GM23338 (cell line): ENCODE results near the gene SYNE2.

Experiments used
- CREB1 ChIP-seq: fragments of 250-450 bp; sonication (Bioruptor Pico); IDR thresholded peaks from 2 replicates; pipeline ENCODE4 v1.5.0; 2020; ENCODE audit warnings: low read depth, mild to moderate bottlenecking, moderate library complexity
- EZH2 ChIP-seq: fragments of 200-600 bp; sonication (generic); IDR thresholded peaks from one replicate; pipeline ENCODE4 v1.8.0; 2017; ENCODE audit warnings: antibody characterized with exemption, mild to moderate bottlenecking, low read depth; ENCODE audit not compliant: unreplicated experiment
- EZH2phosphoT487 ChIP-seq: fragments of 200-600 bp; sonication (generic); IDR thresholded peaks from one replicate; pipeline ENCODE4 v1.8.1; 2018; ENCODE audit warnings: antibody characterized with exemption; ENCODE audit not compliant: unreplicated experiment
- JUNB ChIP-seq: IDR thresholded peaks from one replicate; pipeline ENCODE4 v1.6.1; 2016; ENCODE audit warnings: antibody characterized with exemption; ENCODE audit not compliant: unreplicated experiment
- POLR2AphosphoS5 ChIP-seq: IDR thresholded peaks from 2 replicates; pipeline ENCODE4 v1.6.1; 2016; ENCODE audit warnings: antibody characterized with exemption, low read depth
- STAT1 ChIP-seq: IDR thresholded peaks from one replicate; pipeline ENCODE4 v1.6.1; 2016; ENCODE audit warnings: antibody characterized with exemption; ENCODE audit not compliant: unreplicated experiment
- ZNF114 ChIP-seq: fragments of 250-450 bp; sonication (Bioruptor Pico); IDR thresholded peaks from 2 replicates; pipeline ENCODE4 v1.5.0; 2020; ENCODE audit warnings: mild to moderate bottlenecking, moderate library complexity
- ZNF331 ChIP-seq: fragments of 250-450 bp; sonication (Bioruptor Pico); IDR thresholded peaks from 2 replicates; pipeline ENCODE4 v1.5.0; 2020; ENCODE audit warnings: low read depth, mild to moderate bottlenecking, moderate library complexity
- TF ChIP-seq, protein P1 (sequence below), 2 experiments: fragments of 200-600 bp in 1 of 2; sonication (generic) in 1 of 2; conservative IDR thresholded peaks; 2 replicates each; pipeline versions ENCODE4 v1.5.1 to v1.6.1; 2016 to 2017; ENCODE audit warnings: antibody characterized with exemption in 2 of 2, low read depth in 2 of 2, mild to moderate bottlenecking in 2 of 2, moderate library complexity in 1 of 2
- TF ChIP-seq, protein P2 (sequence below): IDR thresholded peaks from 2 replicates; pipeline ENCODE4 v1.6.1; 2016; ENCODE audit warnings: antibody characterized with exemption
- TF ChIP-seq, protein P3 (sequence below): IDR thresholded peaks from one replicate; pipeline ENCODE4 v1.6.1; 2018; ENCODE audit warnings: antibody characterized with exemption; ENCODE audit not compliant: unreplicated experiment

DNA sequence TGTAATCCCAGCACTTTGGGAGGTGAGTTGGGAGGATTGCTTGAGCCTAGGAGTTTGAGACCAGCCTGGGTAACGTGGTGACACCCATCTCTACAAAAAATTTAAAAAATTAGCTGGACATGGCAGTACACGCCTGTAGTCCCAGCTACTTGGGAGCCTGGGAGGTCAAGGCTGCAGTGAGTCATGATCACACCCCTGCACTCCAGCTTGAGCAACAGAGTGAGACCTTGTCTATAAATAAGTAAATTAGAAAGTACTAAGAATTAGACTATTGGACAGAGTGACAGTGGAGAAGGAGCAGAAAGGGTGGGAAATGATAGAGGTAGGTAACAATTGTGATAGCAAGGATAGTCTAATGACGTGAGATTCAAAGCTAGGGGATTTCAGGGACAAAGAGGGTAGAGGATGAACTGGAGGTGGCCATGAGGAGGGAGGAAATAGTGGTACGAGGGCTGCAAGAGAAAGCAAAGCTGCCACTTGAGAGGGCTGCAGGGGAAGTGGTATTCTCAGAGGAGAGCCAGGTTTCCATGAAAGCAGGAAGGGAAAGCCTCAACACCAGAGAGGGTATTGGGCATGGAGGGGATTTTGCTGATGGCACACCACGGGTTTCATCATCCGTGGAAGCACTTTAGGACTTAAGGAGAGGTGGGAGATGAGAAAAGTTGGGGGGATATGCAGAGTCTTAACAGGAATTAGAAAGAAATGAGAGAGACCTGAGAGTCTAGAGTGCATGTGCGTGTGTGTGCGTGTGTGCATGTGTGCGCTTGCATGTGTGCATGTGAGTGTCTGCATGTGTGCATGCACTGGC lies 85.6 kb downstream of the SYNE2 start:
- TF ChIP-seq, protein P1, sequence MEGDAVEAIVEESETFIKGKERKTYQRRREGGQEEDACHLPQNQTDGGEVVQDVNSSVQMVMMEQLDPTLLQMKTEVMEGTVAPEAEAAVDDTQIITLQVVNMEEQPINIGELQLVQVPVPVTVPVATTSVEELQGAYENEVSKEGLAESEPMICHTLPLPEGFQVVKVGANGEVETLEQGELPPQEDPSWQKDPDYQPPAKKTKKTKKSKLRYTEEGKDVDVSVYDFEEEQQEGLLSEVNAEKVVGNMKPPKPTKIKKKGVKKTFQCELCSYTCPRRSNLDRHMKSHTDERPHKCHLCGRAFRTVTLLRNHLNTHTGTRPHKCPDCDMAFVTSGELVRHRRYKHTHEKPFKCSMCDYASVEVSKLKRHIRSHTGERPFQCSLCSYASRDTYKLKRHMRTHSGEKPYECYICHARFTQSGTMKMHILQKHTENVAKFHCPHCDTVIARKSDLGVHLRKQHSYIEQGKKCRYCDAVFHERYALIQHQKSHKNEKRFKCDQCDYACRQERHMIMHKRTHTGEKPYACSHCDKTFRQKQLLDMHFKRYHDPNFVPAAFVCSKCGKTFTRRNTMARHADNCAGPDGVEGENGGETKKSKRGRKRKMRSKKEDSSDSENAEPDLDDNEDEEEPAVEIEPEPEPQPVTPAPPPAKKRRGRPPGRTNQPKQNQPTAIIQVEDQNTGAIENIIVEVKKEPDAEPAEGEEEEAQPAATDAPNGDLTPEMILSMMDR (conservative IDR thresholded peaks at IDR 0.05; ENCODE audit: low read depth in 2 of 2): no peak
- no peak for TF ChIP-seq EZH2
- TF ChIP-seq, protein P2, sequence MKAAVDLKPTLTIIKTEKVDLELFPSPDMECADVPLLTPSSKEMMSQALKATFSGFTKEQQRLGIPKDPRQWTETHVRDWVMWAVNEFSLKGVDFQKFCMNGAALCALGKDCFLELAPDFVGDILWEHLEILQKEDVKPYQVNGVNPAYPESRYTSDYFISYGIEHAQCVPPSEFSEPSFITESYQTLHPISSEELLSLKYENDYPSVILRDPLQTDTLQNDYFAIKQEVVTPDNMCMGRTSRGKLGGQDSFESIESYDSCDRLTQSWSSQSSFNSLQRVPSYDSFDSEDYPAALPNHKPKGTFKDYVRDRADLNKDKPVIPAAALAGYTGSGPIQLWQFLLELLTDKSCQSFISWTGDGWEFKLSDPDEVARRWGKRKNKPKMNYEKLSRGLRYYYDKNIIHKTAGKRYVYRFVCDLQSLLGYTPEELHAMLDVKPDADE: no peak
- TF ChIP-seq ZNF114 (CRISPR knock-in tag): no peak
- TF ChIP-seq CREB1 (CRISPR knock-in tag): no peak
- TF ChIP-seq EZH2phosphoT487: no peak
- TF ChIP-seq, protein P3, sequence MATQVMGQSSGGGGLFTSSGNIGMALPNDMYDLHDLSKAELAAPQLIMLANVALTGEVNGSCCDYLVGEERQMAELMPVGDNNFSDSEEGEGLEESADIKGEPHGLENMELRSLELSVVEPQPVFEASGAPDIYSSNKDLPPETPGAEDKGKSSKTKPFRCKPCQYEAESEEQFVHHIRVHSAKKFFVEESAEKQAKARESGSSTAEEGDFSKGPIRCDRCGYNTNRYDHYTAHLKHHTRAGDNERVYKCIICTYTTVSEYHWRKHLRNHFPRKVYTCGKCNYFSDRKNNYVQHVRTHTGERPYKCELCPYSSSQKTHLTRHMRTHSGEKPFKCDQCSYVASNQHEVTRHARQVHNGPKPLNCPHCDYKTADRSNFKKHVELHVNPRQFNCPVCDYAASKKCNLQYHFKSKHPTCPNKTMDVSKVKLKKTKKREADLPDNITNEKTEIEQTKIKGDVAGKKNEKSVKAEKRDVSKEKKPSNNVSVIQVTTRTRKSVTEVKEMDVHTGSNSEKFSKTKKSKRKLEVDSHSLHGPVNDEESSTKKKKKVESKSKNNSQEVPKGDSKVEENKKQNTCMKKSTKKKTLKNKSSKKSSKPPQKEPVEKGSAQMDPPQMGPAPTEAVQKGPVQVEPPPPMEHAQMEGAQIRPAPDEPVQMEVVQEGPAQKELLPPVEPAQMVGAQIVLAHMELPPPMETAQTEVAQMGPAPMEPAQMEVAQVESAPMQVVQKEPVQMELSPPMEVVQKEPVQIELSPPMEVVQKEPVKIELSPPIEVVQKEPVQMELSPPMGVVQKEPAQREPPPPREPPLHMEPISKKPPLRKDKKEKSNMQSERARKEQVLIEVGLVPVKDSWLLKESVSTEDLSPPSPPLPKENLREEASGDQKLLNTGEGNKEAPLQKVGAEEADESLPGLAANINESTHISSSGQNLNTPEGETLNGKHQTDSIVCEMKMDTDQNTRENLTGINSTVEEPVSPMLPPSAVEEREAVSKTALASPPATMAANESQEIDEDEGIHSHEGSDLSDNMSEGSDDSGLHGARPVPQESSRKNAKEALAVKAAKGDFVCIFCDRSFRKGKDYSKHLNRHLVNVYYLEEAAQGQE: no peak
- TF ChIP-seq POLR2AphosphoS5: no peak
- TF ChIP-seq JUNB: no peak
- TF ChIP-seq STAT1: no peak
- TF ChIP-seq ZNF331 (CRISPR knock-in tag): no peak
